HFFc6 (cell line): ENCODE results near the gene TMCC2. TPM values are rescaled to one million over a fixed set of nuclear protein-coding genes. Genes with fewer than 3 reads are reported as not detected.

ENCODE experiments used
- DNase-seq: peaks from one replicate; pipeline ENCODE4 v3.0.0-alpha.2; 2018
- H3K27ac Mint-ChIP-seq: 2 replicates; pipeline ENCODE4 v1.8.0; 2020; ENCODE audit warnings: mild to moderate bottlenecking, mixed read lengths
- H3K27me3 Mint-ChIP-seq: 2 replicates; pipeline ENCODE4 v1.8.0; 2021; ENCODE audit warnings: mild to moderate bottlenecking, moderate library complexity, mixed read lengths; ENCODE audit not compliant: insufficient read depth
- H3K36me3 Mint-ChIP-seq: 2 replicates; pipeline ENCODE4 v1.8.0; 2021; ENCODE audit warnings: low read depth, mixed read lengths
- H3K4me1 Mint-ChIP-seq: 2 replicates; pipeline ENCODE4 v1.8.0; 2020; ENCODE audit warnings: low read depth, mixed read lengths
- H3K4me3 Mint-ChIP-seq: 2 replicates; pipeline ENCODE4 v1.8.0; 2020; ENCODE audit warnings: mild to moderate bottlenecking, moderate library complexity, mixed read lengths
- H3K9me3 Mint-ChIP-seq: 2 replicates; pipeline ENCODE4 v1.8.0; 2020; ENCODE audit warnings: mild to moderate bottlenecking, mixed read lengths
- total RNA-seq, 6 experiments: library from RNA; stranded (reverse); fragmentation: NEBNext Ultra II Directional; extraction: Animal tissue kit (Norgen Biotek cat#: 25700); gene quantifications; 2 replicates in 1 of 6; 3 replicates in 5 of 6; pipeline ENCODE4 v1.2.3, GENCODE V29; 2021
- TF ChIP-seq, protein P1 (sequence below): fragments of 200-600 bp; sonication (generic); IDR thresholded peaks from 2 replicates; pipeline ENCODE4 v1.5.0; 2021; ENCODE audit warnings: antibody characterized with exemption, mild to moderate bottlenecking

The TMCC2 gene
- total RNA-seq, 6 experiments from 2014 or later = 3.4 to 4.2 (median 3.9) TPM

DNA sequence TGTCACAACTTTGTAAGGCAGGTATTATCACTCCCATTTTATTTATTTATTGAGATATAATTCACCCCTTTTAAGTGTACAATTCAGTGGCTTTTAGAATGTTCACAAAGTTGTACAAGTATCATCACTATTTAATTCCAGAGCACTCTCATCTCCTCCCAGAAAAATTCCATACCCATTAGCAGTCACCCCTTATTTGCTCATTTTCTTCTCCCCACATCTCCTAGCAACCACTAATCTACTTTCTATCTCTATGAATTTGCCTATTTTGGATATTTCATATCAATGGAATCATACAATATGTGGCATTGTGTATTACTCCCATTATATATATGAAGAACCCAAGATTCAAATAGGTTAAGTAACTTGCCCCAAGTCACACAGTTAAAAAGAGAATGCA is 23.2 kb upstream of the TMCC2 start:
- H3K4me3 Mint-ChIP-seq = peak overlapping the region; percentile 41
- no peaks in the 10 kb centered on the region for H3K36me3 Mint-ChIP-seq
- H3K4me1 Mint-ChIP-seq = peaks cover 49% of the 10 kb centered on the region
- H3K9me3 Mint-ChIP-seq = no peaks in the 10 kb centered on the region
- peak overlapping the region; percentile 86 for H3K27ac Mint-ChIP-seq
- TF ChIP-seq, protein P1, sequence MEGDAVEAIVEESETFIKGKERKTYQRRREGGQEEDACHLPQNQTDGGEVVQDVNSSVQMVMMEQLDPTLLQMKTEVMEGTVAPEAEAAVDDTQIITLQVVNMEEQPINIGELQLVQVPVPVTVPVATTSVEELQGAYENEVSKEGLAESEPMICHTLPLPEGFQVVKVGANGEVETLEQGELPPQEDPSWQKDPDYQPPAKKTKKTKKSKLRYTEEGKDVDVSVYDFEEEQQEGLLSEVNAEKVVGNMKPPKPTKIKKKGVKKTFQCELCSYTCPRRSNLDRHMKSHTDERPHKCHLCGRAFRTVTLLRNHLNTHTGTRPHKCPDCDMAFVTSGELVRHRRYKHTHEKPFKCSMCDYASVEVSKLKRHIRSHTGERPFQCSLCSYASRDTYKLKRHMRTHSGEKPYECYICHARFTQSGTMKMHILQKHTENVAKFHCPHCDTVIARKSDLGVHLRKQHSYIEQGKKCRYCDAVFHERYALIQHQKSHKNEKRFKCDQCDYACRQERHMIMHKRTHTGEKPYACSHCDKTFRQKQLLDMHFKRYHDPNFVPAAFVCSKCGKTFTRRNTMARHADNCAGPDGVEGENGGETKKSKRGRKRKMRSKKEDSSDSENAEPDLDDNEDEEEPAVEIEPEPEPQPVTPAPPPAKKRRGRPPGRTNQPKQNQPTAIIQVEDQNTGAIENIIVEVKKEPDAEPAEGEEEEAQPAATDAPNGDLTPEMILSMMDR = no peak
- no peaks in the 10 kb centered on the region for H3K27me3 Mint-ChIP-seq
- DNase-seq = peak; percentile 68

DNA sequence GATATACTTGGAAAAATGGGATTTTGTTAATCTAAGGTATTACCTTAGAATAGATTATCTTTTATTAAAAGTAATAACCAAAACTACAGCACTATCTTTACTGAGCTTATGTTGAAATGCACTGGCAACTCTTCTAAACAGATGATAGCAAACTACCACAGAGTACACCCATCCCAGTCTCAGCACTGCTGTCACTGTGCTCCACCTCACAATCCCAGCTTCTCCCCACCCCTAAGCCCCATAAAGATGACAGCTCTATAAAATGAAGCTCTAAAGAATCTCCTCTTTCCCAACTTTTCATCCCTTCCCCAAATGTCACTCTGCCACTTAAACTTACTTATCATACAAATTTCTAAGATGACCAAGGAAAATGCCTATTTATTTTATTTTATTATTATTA is 22.7 kb upstream of the TMCC2 start:
- Mint-ChIP-seq H3K4me3 (peak overlapping the region; percentile 41; the same call in 1 of the 2 replicates), H3K27ac (peak overlapping the region; percentile 86), H3K27me3 (no peaks in the 10 kb centered on the region), H3K4me1 (peaks cover 46% of the 10 kb centered on the region), H3K36me3 (no peaks in the 10 kb centered on the region), H3K9me3 (no peaks in the 10 kb centered on the region)
- no peak for DNase-seq
- TF ChIP-seq, protein P1 = no peak

DNA sequence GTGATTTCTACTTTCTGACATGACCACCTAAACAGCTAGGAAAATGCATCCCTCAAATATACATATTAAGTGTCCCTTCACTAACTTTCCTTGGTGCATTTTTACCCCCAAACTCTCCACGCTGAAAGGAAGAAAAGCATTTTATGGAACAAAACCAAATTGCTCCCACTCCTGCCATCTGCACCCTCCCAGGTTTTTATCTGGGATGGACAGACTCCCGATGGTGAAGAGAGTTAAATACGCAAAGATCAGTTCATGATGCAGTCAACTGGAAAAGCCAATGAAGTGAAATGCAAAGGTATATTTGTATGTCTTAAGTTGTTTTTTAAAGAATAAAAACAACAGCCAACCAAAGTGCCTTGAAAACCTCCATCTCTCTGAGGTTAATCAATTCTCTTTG is 18.9 kb upstream of the TMCC2 start:
- Mint-ChIP-seq H3K4me3 (no peak overlapping the region), H3K27me3 (peaks cover 3% of the 10 kb centered on the region; the same call in 1 of the 2 replicates), H3K4me1 (peaks cover 48% of the 10 kb centered on the region), H3K9me3 (no peaks in the 10 kb centered on the region), H3K27ac (no peak overlapping the region; the same call in 1 of the 2 replicates), H3K36me3 (no peaks in the 10 kb centered on the region)
- no peak for DNase-seq
- TF ChIP-seq, protein P1 = no peak

DNA sequence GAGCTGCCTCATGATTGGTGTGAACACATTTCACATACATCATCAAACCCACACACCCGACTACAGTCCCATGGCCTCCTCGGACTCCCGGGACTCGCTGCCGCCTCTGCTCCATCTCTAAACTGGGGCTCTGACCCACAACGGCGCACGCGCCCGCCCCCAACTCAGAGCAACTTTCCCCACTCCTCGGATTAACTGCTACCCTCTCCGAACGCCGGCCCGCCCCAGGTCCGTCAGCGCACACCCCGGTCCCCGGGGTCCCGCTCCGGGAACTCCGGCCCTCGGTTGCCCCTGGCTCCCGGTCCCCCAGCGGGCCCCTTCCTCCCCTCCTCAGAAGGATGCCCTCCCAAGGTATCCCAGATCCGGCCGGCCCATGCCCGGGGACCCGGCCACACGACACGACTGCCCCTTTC is 17.0 kb upstream of the TMCC2 start:
- DNase-seq = no peak
- H3K4me3 Mint-ChIP-seq = peak overlapping the region; percentile 96
- H3K9me3 Mint-ChIP-seq = no peaks in the 10 kb centered on the region
- H3K27ac Mint-ChIP-seq = peak overlapping the region; percentile 91
- H3K4me1 Mint-ChIP-seq = peaks cover 40% of the 10 kb centered on the region
- H3K27me3 Mint-ChIP-seq = peaks cover 7% of the 10 kb centered on the region
- TF ChIP-seq, protein P1 = no peak
- no peaks in the 10 kb centered on the region for H3K36me3 Mint-ChIP-seq

DNA sequence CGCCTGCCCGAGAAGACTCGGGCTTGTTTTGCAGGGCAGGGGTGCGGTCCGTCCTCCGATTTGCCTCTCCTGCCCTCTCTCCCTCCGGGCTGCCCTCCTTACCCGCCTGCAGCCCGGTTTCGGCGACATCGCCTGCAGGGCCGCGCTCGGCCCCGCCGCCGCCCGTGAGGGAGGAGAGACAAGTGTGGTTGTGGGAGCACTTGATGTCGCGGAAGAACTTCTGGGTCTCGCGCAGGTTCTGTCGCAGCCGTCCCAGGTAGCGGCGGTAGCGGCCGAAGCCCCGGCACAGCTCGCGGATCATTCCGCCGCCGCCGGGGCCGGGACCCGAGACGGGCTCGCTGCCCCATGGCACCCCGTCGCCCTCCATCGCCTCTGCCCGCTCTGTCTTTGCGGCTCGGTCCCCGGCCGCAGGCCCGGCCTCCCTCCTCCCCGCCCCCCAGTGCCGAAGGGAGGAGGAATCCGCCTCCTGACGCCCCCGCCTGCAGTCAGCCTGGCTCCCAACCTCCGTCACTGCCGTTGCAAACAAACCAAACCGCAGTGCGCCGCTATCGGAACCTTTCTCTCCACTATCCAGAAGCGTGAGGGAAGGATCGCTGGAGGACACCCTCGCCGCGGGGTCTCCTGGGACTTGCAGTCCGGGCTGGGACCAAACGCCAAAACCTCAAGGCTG is 16.4 kb upstream of the TMCC2 start, which contains the start of gene DSTYK:
TSS of gene DSTYK (minus strand) at position 534 of the 670 bp plus-strand sequence. CDS start at position 367, 167 bp downstream.
- Mint-ChIP-seq H3K4me3 (peak within 1 kb of the TSS; percentile 96), H3K4me1 (peaks cover 40% of the 10 kb centered on the region), H3K36me3 (no peaks in the 10 kb centered on the region), H3K9me3 (no peaks in the 10 kb centered on the region), H3K27ac (peak within 1 kb of the TSS; percentile 91), H3K27me3 (peaks cover 7% of the 10 kb centered on the region)
- TF ChIP-seq, protein P1 = no peak; the same call in 1 of the 2 replicates
- peak; percentile 95 for DNase-seq
